ENCODE measurements around the gene TFB1M. TPM values are rescaled to one million over a fixed set of nuclear protein-coding genes. Genes with fewer than 3 reads are reported as not detected.
"Not testable (repeated sequence)": the region's sequence is repeated elsewhere in the genome, so short reads cannot be mapped to it uniquely, and the experiment has no call there.

The TFB1M gene
- total RNA-seq, 2 donors from 2014 or later: 10.7 to 14.1 TPM

- DNase-seq (ENCODE audit: low spot score): no peak
- H3K4me3 ChIP-seq: no peak overlapping the region
- TF ChIP-seq CTCF (IDR thresholded peaks at IDR 0.05): no peak
- TF ChIP-seq POLR2AphosphoS5 (IDR thresholded peaks at IDR 0.05): no peak
- TF ChIP-seq POLR2A (IDR thresholded peaks at IDR 0.05): no peak
- intact Hi-C loops (cut with DNase I): no loop called here
- no peaks in the 10 kb centered on the region for H3K9me3 ChIP-seq
- H3K4me1 ChIP-seq (replicated peaks): no peaks in the 10 kb centered on the region
- H3K27me3 ChIP-seq (replicated peaks; ENCODE audit: insufficient read depth): no peaks in the 10 kb centered on the region
- no peaks in the 10 kb centered on the region for H3K36me3 ChIP-seq
- WGBS: 96% methylated on average over 2 of the region's 2 CpGs
- H3K27ac ChIP-seq: no peak overlapping the region
Measured at GRCh38 chr6:155344341-155345006, 30.2 kb upstream of the TFB1M start.

GRCh38 chr6:155341130-155341828 is 27.0 kb upstream of the TFB1M start:
- H3K36me3 ChIP-seq: no peaks in the 10 kb centered on the region
- no peak overlapping the region for H3K4me3 ChIP-seq
- no peak for DNase-seq (ENCODE audit: low spot score)
- H3K9me3 ChIP-seq: no peaks in the 10 kb centered on the region
- 83% methylated on average over 2 of the region's 2 CpGs for WGBS
- no peaks in the 10 kb centered on the region for H3K27me3 ChIP-seq (replicated peaks; ENCODE audit: insufficient read depth)
- H3K4me1 ChIP-seq (replicated peaks): no peaks in the 10 kb centered on the region
- TF ChIP-seq POLR2AphosphoS5 (IDR thresholded peaks at IDR 0.05) (no peak), CTCF (IDR thresholded peaks at IDR 0.05) (no peak), POLR2A (IDR thresholded peaks at IDR 0.05) (no peak)
- intact Hi-C loops (cut with DNase I): no loop called here
- no peak overlapping the region for H3K27ac ChIP-seq

- Histone ChIP-seq H3K27ac (no peak overlapping the region), H3K4me3 (no peak overlapping the region), H3K27me3 (replicated peaks; ENCODE audit: insufficient read depth) (no peaks in the 10 kb centered on the region), H3K36me3 (no peaks in the 10 kb centered on the region), H3K9me3 (no peaks in the 10 kb centered on the region), H3K4me1 (replicated peaks) (no peaks in the 10 kb centered on the region)
- TF ChIP-seq CTCF (IDR thresholded peaks at IDR 0.05) (no peak), POLR2AphosphoS5 (IDR thresholded peaks at IDR 0.05) (no peak), POLR2A (IDR thresholded peaks at IDR 0.05) (no peak)
- intact Hi-C loops (cut with DNase I): no loop called here
- DNase-seq (ENCODE audit: low spot score): no peak
- WGBS: 71% methylated on average over 2 of the region's 2 CpGs
Measured at GRCh38 chr6:155340464-155341129, 26.3 kb upstream of the TFB1M start.

GRCh38 chr6:155339929-155340328 is 25.6 kb upstream of the TFB1M start:
- intact Hi-C loops (cut with DNase I); DNase-seq (ENCODE audit: low spot score); H3K27ac ChIP-seq; H3K4me1 ChIP-seq (replicated peaks); H3K4me3 ChIP-seq; H3K27me3 ChIP-seq (replicated peaks; ENCODE audit: insufficient read depth); H3K9me3 ChIP-seq; H3K36me3 ChIP-seq: not testable (repeated sequence)
- 69% methylated on average over 4 of the region's 4 CpGs for whole genome bisulfite sequencing

GRCh38 chr6:155338237-155338636 is 24.0 kb upstream of the TFB1M start:
- intact Hi-C loops (cut with DNase I); H3K4me3 ChIP-seq; H3K36me3 ChIP-seq; DNase-seq (ENCODE audit: low spot score); H3K27me3 ChIP-seq (replicated peaks; ENCODE audit: insufficient read depth); H3K4me1 ChIP-seq (replicated peaks); H3K9me3 ChIP-seq; H3K27ac ChIP-seq: not testable (repeated sequence)
